Measurements from ENCODE around the gene NDUFAF2. TPM values are rescaled to one million over a fixed set of nuclear protein-coding genes. Genes with fewer than 3 reads are reported as not detected.
"Not testable (repeated sequence)": the region's sequence is repeated elsewhere in the genome, so short reads cannot be mapped to it uniquely, and the experiment has no call there.

The NDUFAF2 gene
- total RNA-seq, 4 donors from 2014 or later = 16.0 to 24.1 (median 20.2) TPM

DNA sequence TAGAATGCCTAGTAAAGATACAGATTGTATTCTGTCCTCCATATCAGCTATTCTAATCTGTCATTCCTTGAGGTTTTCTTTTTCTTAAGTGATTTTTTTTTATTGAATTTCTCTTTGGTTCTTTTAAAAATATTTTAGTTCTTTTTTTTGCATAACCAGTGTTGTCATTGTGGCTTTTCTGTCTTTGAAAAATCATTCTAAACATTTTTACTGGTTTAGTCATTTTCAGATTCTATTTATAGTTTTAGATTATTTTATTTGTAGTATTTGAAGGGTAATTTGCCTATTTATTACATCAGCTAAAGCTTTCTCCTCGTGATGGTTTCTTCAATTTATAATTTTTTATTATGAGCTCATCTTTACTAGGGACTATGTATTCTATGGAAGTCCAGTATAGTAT, 78.1 kb downstream of the NDUFAF2 start:
- H3K9me3 ChIP-seq = no peaks in the 10 kb centered on the region
- H3K27ac ChIP-seq = no peak overlapping the region
- intact Hi-C loops (cut with DNase I) = no loop called here
- no peaks in the 10 kb centered on the region for H3K4me1 ChIP-seq
- H3K4me3 ChIP-seq (replicated peaks in 1 of 3) = no peak overlapping the region
- DNase-seq = no peak
- TF ChIP-seq, protein P1, sequence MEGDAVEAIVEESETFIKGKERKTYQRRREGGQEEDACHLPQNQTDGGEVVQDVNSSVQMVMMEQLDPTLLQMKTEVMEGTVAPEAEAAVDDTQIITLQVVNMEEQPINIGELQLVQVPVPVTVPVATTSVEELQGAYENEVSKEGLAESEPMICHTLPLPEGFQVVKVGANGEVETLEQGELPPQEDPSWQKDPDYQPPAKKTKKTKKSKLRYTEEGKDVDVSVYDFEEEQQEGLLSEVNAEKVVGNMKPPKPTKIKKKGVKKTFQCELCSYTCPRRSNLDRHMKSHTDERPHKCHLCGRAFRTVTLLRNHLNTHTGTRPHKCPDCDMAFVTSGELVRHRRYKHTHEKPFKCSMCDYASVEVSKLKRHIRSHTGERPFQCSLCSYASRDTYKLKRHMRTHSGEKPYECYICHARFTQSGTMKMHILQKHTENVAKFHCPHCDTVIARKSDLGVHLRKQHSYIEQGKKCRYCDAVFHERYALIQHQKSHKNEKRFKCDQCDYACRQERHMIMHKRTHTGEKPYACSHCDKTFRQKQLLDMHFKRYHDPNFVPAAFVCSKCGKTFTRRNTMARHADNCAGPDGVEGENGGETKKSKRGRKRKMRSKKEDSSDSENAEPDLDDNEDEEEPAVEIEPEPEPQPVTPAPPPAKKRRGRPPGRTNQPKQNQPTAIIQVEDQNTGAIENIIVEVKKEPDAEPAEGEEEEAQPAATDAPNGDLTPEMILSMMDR (IDR thresholded peaks at IDR 0.05) = no peak
- TF ChIP-seq POLR2A (IDR thresholded peaks at IDR 0.05) = no peak
- no peaks in the 10 kb centered on the region for H3K27me3 ChIP-seq
- no peaks in the 10 kb centered on the region for H3K36me3 ChIP-seq
- 71 to 78% methylated on average over 1 of the region's 1 CpG for WGBS, 2 donors

DNA sequence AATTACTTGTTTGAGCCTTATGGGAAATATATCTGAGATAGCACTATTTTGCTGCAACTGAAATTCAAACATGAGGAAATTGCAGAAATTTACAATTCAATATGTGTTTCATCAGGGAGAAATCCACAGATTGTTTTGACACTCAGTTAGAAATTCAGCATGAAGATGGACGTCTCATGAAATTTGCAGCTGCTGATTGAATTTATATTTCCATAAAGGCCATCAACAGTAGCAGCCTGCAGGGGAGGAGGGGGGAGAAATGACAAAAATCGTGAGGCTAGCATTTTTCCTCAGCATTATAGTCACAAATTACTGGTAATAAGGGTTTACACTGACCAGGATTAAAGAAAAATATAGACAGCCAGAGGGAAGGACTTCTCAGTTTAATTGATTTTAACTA, 81.0 kb downstream of the NDUFAF2 start:
- intact Hi-C loops (cut with DNase I) = no loop called here
- H3K9me3 ChIP-seq = no peaks in the 10 kb centered on the region
- DNase-seq = no peak
- H3K36me3 ChIP-seq = no peaks in the 10 kb centered on the region
- TF ChIP-seq POLR2A (IDR thresholded peaks at IDR 0.05) = no peak
- TF ChIP-seq, protein P1 (IDR thresholded peaks at IDR 0.05) = no peak
- H3K4me3 ChIP-seq (replicated peaks in 1 of 3) = no peak overlapping the region
- no peak overlapping the region for H3K27ac ChIP-seq
- H3K4me1 ChIP-seq = peaks cover 4 to 6% of the 10 kb centered on the region in 2 donors
- H3K27me3 ChIP-seq = no peaks in the 10 kb centered on the region
- WGBS, 2 donors = 72 to 80% methylated on average over 2 of the region's 2 CpGs

DNA sequence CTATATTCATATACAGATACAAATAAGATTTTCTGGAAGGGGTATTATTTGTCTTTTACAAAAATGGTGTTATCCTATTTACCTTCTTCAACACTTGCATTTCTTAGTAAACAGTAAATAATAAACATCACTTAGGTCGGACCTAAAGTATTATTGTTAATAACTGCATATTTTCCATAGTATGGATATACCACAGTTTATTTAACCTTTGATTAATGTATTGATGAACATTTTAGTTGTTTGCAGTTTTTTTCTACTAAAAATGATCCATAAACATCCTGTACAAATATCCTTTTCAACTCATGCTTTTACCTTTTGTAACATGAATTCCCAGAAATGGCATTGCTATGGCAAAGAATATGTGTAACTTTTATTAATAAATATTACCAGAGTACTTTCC, 83.4 kb downstream of the NDUFAF2 start:
- Histone ChIP-seq H3K4me1 (peaks cover 4 to 6% of the 10 kb centered on the region in 2 donors), H3K9me3 (no peaks in the 10 kb centered on the region), H3K4me3 (replicated peaks in 1 of 3) (no peak overlapping the region), H3K27me3 (no peaks in the 10 kb centered on the region), H3K36me3 (no peaks in the 10 kb centered on the region), H3K27ac (no peak overlapping the region)
- intact Hi-C loops (cut with DNase I) = no loop called here
- no peak for DNase-seq
- TF ChIP-seq POLR2A (IDR thresholded peaks at IDR 0.05) = no peak
- TF ChIP-seq, protein P1 (IDR thresholded peaks at IDR 0.05) = no peak
- 94 to 95% methylated on average over 1 of the region's 1 CpG for WGBS, 2 donors

DNA sequence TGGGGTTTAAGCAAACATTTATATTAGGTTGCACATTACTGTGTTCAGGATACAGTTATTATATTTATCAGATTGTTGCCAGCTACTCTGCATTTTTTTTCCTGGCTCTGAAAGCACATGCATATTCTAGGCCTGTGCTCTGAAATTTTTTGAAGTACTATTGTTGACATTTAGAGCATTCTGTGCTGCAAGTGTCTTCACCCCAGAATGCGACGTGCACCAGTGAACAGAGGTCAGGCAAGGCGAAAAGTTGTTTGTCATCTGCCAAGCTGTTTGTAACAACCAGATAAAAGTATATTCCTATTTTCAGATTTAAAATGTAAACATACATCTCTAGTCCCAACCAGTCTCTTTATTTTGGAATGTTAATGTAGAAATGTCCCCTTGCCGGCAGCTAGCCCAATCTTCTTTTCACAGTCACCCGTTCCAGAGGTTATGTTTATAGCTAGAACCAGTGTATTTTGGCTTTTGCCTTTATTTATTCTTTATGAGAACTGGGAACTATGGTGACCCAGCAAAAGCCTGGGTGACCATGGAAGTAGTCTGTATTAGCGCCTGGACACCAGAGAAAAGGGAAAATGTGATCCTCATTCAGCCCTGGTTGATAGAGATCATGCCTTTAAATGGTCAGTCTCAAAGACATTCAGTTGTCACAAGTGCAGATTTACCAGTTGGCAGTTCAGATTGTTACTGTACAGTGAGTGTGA, 84.6 kb downstream of the NDUFAF2 start:
- Histone ChIP-seq H3K36me3 (no peaks in the 10 kb centered on the region), H3K27me3 (no peaks in the 10 kb centered on the region), H3K9me3 (no peaks in the 10 kb centered on the region), H3K4me1 (peaks cover 4 to 6% of the 10 kb centered on the region in 2 donors), H3K4me3 (replicated peaks in 1 of 3) (no peak overlapping the region), H3K27ac (no peak overlapping the region)
- DNase-seq = peak; percentile 8 to 26
- 63% methylated on average over 6 of the region's 6 CpGs for WGBS, 2 donors
- intact Hi-C loops (cut with DNase I) = no loop called here
- no peak for TF ChIP-seq POLR2A (IDR thresholded peaks at IDR 0.05)
- TF ChIP-seq, protein P1 (IDR thresholded peaks at IDR 0.05) = no peak

DNA sequence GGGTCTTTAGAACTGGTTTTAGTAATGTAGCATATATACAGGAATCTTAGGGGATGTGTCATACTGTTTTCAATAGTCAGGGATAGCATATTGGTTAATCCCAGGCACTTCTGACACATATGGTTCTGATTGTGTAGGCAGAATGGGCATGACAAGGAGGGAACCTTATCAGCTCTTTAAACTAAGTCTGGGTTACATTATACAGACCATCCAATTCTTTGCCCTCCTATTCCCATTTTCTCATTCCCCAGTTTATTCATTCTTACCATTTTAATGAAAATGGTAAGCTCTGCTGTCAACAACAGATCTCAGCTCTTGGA, 85.1 kb downstream of the NDUFAF2 start:
- intact Hi-C loops (cut with DNase I) = no loop called here
- no peak for DNase-seq
- no peaks in the 10 kb centered on the region for H3K36me3 ChIP-seq
- H3K27me3 ChIP-seq = no peaks in the 10 kb centered on the region
- H3K4me3 ChIP-seq (replicated peaks in 1 of 3) = no peak overlapping the region
- no peak overlapping the region for H3K27ac ChIP-seq
- peaks cover 4 to 6% of the 10 kb centered on the region in 2 donors for H3K4me1 ChIP-seq
- H3K9me3 ChIP-seq = no peaks in the 10 kb centered on the region
- TF ChIP-seq, protein P1 (IDR thresholded peaks at IDR 0.05) = no peak
- TF ChIP-seq POLR2A (IDR thresholded peaks at IDR 0.05) = no peak

DNA sequence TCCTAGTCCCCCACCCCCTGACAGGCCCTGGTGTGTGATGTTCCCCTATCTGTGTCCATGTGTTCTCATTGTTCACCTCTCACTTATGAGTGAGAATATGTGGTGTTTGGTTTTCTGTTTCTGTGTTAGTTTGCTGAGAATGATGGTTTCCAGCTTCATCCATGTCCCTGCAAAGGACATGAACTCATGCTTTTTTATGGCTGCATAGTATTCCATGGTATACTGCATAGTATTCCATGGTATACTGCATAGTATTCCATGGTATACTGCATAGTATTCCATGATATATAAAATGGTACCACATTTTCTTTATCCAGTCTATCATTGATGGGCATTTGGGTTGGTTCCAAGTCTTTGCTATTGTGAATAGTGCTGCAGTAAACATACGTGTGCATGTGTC, 86.3 kb downstream of the NDUFAF2 start:
- H3K4me3 ChIP-seq (replicated peaks in 1 of 3); H3K27ac ChIP-seq; H3K27me3 ChIP-seq; H3K9me3 ChIP-seq; intact Hi-C loops (cut with DNase I); H3K36me3 ChIP-seq; DNase-seq; H3K4me1 ChIP-seq: not testable (repeated sequence)
- 100% methylated on average over 1 of the region's 1 CpG for WGBS, 2 donors

Measured in thyroid gland (tissue), 4 donors.